Muscle layer of duodenum (tissue), 2 donors: ENCODE measurements around the gene LONP1.
A peak's percentile ranks its signal among the peaks of the same experiment; 100 is the strongest.

Experiments
- H3K27ac ChIP-seq: one replicate; pipeline ENCODE4 v1.7.0; 2013; ENCODE audit warnings: mild to moderate bottlenecking, low read length
- H3K27me3 ChIP-seq: one replicate; pipeline ENCODE4 v1.7.0; 2013; ENCODE audit warnings: low read depth, mild to moderate bottlenecking, control low read depth, low read length
- H3K36me3 ChIP-seq, 2 donors: one replicate each; pipeline ENCODE4 v1.7.0; 2013; ENCODE audit warnings: low read length in 2 of 2, control low read depth in 1 of 2, mild to moderate bottlenecking in 1 of 2; ENCODE audit not compliant: insufficient read depth in 2 of 2, control insufficient read depth in 1 of 2
- H3K4me1 ChIP-seq, 2 donors: one replicate each; pipeline ENCODE4 v1.7.0; 2013; ENCODE audit warnings: low read length in 2 of 2, mild to moderate bottlenecking in 2 of 2, control low read depth in 1 of 2, moderate library complexity in 1 of 2; ENCODE audit not compliant: insufficient read depth in 2 of 2, control insufficient read depth in 1 of 2
- H3K4me3 ChIP-seq, 2 donors: one replicate each; pipeline ENCODE4 v1.7.0; 2013; ENCODE audit warnings: low read length in 2 of 2, low read depth in 1 of 2, mild to moderate bottlenecking in 1 of 2
- H3K9me3 ChIP-seq, 2 donors: one replicate each; pipeline ENCODE4 v1.7.0; 2013; ENCODE audit warnings: low read length in 2 of 2, control low read depth in 1 of 2, mild to moderate bottlenecking in 1 of 2; ENCODE audit not compliant: control insufficient read depth in 1 of 2
- donor health status: healthy.

LONP1 gene

DNA sequence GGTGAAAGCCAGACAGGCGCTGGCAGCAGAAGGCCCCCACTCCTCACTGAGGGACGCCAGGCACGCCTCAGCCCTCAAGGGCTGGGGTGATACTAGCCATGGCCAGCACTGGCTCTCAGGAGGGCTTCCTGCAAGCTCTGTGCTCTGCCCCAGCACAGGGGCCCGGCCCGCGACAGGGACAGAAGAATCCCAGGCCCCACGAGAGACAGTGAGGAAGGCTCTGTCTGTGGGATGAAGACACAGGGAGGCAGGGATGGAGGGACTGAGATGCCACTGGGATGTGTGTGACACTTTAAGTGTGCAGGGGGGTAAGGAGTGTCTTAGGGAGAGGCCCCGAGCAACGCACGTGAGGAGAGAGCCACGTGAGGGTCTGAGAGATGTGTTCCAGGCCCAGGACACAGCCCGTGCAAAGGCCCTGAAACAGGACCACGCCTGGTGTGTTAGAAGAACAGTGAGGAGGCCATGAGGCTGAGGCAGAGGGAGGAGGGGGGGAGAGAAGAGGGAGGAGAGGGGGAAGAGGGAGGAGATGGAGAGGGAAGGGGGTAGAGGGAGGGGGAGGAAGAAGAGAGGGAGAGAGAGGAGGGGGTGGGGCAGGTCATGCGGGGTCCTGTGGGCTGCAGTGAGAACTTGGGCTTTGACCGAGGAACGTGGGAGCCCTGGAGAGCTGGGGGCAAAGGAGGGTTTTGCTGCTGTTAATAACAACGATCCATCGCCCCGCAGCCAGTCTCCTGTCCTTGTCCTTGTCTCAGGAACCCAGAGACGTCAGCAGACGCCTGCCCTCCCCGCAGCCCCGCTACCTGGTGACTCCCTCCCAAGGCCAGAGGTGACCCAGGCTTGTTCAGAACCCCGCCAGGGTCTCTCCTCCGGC, 22.7 kb downstream of the LONP1 start:
- Histone ChIP-seq H3K4me1 (peaks cover 0 to 12% of the 10 kb centered on the region in 2 donors), H3K27ac (no peak overlapping the region)

DNA sequence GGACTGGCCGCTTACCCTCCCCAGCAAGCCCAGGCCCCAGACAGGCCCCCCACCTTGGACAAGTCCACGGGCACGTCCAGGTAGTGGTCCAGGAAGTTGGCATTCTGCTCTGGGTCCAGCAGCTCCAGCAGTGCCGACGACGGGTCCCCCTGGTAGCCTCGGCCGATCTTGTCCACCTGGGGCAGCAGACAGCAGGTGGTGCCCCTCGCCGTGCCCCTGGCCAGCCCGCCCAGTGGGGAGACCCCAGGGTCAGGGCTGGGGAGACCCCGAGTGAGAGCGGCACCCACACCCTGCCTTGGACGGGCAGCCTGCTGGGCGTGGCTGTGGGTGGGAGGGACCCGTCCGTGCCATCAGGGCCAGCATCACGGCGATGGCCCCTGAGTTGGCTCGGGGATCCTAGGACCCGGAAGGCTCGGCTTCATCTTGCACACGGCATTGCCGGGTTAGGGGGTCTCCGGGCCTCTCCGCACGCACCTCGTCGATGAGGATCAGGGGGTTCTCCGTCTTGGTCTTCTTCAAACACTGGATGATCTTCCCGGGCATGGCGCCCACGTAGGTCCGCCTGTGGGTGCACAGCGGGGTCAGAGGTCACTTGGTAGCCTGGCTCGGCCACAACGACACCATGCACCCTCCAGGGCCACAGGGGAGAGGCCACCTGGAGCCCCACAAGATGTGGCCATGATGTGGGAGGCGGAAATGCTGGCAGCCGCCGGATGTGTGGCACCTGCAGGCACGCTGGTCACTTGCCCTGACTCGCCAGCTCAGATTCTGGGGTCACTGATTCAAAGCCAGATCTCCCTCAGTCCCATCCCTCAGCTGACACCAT, 23.5 kb downstream of the LONP1 start:
- Histone ChIP-seq H3K27ac (no peak overlapping the region), H3K27me3 (no peaks in the 10 kb centered on the region), H3K36me3 (peaks cover 18 to 76% of the 10 kb centered on the region in 2 donors), H3K9me3 (no peaks in the 10 kb centered on the region), H3K4me1 (peaks cover 0 to 20% of the 10 kb centered on the region in 2 donors), H3K4me3 (no peak overlapping the region)

More for the DNA sequence above, 22.7 kb downstream of the LONP1 start:
- Histone ChIP-seq H3K36me3 (peaks cover 15 to 72% of the 10 kb centered on the region in 2 donors), H3K27me3 (no peaks in the 10 kb centered on the region), H3K9me3 (no peaks in the 10 kb centered on the region), H3K4me3 (no peak overlapping the region)

DNA sequence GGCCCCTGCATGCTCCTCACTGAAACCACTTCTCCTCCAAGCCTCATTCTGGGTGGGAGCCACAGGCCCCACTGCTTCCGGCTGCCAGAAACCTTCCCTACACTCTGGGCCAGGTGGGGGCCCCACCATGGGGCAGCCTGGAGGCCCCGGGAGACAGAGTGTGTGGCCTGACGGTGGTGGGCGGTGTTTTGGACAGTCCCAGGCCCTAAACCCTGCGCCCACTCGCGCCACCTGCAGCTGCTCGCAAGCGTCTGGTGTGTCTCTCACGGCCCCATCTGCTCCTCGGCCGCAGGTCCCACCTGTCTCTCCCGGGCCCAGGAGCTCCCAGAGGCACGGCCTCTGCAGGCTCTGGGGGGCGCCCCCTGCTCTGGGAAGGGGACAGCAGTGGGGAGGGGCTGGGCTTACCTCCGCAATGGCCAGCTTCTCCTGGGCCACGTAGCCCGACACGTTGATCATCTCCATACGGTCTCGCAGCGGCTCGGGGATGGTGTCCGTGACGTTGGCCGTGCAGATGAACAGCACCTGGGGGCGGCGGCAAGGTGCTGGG, 24.2 kb downstream of the LONP1 start:
- Histone ChIP-seq H3K27me3 (no peaks in the 10 kb centered on the region), H3K27ac (no peak overlapping the region), H3K36me3 (peaks cover 18 to 73% of the 10 kb centered on the region in 2 donors), H3K4me1 (peaks cover 0 to 25% of the 10 kb centered on the region in 2 donors), H3K4me3 (no peak overlapping the region), H3K9me3 (no peaks in the 10 kb centered on the region)

DNA sequence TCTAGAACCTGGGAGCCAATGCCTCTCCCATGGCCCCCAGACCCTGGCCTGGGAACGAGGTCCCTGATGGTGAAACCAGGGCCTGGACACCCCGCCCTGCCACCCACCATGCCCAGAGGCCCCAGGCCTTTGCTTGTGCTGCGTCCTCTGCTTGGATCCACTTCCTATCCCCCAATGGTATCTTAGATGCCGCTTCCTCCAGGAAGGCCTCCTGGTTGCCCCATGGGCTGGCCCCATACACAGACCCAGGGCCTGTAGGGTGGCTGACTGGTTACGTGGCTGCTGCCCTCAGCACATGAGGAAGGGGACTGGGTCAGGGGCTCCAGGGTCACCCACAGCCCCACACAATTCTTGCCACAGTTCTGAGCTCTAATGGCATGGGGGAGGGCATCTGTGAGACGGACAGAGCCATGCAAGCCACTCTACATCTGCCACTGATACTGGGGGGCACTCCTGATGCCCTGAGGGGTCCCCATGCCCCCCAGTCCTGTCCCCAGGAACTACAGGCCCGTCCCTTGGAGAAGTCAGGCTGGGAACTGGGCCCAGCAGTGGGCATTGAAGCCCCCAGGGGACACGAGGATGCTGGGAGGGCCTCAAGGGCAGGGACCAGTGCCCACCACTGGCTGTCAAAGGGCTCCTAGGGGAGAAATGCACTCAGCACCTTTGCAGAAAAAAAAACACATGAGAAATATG, 24.8 kb downstream of the LONP1 start:
- H3K27me3 ChIP-seq = no peaks in the 10 kb centered on the region
- H3K4me1 ChIP-seq = peaks cover 0 to 25% of the 10 kb centered on the region in 2 donors
- H3K27ac ChIP-seq = no peak overlapping the region
- peaks cover 18 to 68% of the 10 kb centered on the region in 2 donors for H3K36me3 ChIP-seq
- no peaks in the 10 kb centered on the region for H3K9me3 ChIP-seq
- H3K4me3 ChIP-seq = no peak overlapping the region

DNA sequence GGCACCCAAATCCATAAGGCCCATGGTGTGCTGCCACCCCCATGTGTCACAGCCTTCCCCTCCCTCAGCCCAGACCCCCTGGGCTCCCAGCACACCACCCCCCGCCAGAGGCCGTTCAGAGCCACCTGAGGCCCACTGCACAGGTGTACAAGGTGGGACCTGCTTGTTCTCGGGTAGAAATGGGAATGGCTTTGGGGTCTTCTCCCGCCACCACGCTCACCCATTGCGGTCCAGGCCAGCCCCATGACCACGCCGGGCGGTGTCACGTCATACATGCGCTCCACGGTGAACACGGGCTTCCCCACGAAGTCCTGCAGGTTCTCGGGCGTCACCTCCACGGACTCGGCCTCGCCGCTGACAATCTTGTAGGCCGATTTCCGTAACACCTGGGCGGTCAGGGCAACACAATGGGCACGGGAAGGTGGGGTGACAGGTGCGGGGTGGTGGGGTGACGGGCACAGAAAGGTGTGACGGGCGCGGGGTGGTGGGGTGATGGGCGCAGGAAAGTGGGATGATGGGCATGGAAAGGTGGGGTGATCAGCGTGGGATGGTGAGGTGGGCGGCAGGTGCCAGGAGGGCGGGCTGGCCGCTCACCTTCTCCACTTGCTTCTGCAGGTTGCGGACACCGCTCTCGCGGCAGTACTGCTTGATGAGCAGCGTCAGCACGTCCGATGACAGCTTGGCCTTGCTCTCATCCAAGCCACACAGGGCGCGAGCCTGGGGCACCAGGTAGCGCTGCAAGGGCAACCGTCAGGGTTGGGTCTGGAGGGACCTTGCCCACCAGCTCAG, 25.6 kb downstream of the LONP1 start:
- Histone ChIP-seq H3K4me3 (no peak overlapping the region), H3K27ac (no peak overlapping the region), H3K9me3 (no peaks in the 10 kb centered on the region), H3K4me1 (peaks cover 0 to 25% of the 10 kb centered on the region in 2 donors), H3K36me3 (peaks cover 18 to 65% of the 10 kb centered on the region in 2 donors), H3K27me3 (no peaks in the 10 kb centered on the region)

DNA sequence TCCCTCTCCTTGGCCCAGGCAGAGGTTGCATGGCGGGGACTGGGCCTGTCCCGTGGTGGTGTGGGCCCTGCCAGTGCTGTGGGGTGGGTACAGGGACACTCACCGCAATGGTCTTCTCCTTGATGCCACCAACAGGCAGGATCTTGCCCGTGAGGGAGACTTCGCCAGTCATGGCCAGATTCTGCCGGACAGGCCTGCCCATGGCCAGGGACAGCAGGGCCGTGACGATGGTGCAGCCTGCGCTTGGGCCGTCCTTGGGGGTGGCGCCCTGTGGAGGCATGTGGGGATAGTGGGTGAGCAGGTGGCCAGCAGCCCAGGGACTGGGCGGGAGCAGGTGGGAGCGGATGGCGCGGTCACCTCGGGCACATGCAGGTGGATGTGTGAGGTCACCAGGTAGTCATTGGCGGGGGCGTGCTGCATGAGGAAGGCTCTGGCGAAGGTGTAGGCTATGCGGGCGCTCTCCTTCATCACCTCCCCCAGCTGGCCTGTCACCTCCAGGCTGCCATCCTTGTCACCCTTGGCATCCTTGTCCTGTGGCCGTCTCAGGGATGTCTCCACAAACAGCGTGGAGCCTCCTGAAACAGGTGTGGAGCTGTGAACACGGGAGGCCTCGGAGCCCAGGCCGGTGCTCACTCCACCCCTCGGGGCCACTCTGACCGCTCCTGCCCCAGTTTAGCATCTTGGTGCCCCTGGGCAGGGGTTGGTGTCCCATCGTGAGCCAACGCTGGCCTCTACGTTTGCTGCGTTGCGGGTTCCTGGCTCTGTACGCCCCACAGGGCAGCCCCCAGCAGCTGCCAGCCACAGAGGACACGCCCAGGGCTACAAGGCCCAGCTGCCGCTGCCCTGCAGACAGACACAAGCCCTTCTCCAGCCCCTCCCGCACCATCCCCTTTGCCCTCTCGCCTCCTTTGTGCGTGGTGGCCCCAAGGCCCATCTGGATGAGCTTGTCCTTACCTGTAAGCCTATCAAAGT, 26.5 kb downstream of the LONP1 start:
- Histone ChIP-seq H3K4me1 (peaks cover 0 to 25% of the 10 kb centered on the region in 2 donors), H3K36me3 (peaks cover 18 to 56% of the 10 kb centered on the region in 2 donors), H3K4me3 (no peak overlapping the region), H3K27ac (no peak overlapping the region), H3K27me3 (no peaks in the 10 kb centered on the region), H3K9me3 (no peaks in the 10 kb centered on the region)

DNA sequence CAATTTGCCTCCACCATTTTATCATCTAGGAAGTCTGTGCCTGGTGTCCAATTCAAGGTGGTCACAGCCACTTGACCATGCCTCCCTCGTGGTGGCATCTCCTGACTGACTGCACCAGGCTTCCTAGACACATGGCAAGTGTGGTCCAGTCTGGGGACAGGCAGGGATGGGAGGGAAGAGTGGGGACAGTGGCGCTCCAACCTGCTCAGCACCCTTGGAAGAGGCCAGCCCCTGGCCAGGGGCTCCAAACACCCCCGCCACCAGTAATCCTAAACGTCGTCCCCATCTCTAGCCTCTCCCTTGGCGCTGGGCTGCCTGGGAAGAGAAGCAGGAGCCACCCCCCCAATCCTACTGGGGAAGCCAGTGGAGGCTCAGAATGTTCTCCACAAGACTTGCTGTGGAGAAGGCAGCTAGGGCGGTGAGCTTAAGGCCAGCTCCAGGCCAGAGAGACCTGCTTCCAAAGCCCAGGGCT, 27.2 kb downstream of the LONP1 start:
- no peak overlapping the region for H3K27ac ChIP-seq
- no peak overlapping the region for H3K4me3 ChIP-seq
- peaks cover 18 to 52% of the 10 kb centered on the region in 2 donors for H3K36me3 ChIP-seq
- peaks cover 0 to 25% of the 10 kb centered on the region in 2 donors for H3K4me1 ChIP-seq
- H3K9me3 ChIP-seq = no peaks in the 10 kb centered on the region
- H3K27me3 ChIP-seq = no peaks in the 10 kb centered on the region

DNA sequence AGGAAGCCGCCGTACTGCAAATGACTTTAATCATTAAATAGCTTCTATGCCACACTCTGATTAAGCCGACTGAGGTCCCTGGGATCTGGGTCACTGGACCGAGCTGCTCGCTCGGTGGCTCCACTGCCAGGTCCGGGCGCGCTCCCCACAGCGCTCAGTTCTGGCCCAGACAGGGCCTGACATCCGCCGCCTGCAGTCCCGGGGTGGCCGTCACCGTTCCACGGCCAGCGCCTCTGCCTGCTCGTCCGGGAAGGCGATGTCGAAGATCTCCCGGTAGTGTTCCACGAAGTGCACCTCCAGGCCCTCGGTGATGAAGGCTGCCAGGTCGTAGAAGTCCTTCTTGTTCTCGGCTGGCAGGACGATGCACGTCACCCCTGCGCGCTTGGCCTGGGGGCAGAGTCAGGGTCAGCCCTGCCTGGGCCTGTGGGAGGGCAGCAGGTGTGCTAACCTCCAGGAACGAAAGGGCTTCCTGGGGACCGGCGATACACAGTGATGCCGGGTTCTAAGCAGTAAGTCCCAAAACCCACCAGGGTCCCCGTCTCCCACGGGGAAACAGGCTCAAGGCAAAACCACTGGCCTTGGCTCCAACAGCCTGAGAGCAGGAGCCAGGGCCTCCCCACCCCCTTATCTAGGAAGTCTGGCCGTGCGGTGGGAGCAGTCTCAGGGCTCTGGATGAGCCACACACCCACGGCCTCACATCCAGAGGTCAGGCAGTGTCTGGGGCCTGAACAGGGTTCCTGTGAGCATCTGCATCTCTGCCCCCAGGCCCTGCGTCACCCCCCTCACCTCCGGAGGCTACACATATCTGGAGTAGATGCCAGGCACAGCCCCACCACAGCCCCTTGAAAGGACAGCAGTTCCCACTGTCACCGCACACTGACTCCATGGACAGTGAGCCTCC, 27.9 kb downstream of the LONP1 start:
- H3K4me3 ChIP-seq = peak overlapping the region in 1 of 2 donors; percentile 79
- no peaks in the 10 kb centered on the region for H3K9me3 ChIP-seq
- no peaks in the 10 kb centered on the region for H3K27me3 ChIP-seq
- no peak overlapping the region for H3K27ac ChIP-seq
- H3K36me3 ChIP-seq = peaks cover 18 to 52% of the 10 kb centered on the region in 2 donors
- peaks cover 0 to 25% of the 10 kb centered on the region in 2 donors for H3K4me1 ChIP-seq
